ENCODE data around the gene EFCAB14.
"Not testable (repeated sequence)": the region's sequence is repeated elsewhere in the genome, so short reads cannot be mapped to it uniquely, and the experiment has no call there.

The EFCAB14 gene

DNA sequence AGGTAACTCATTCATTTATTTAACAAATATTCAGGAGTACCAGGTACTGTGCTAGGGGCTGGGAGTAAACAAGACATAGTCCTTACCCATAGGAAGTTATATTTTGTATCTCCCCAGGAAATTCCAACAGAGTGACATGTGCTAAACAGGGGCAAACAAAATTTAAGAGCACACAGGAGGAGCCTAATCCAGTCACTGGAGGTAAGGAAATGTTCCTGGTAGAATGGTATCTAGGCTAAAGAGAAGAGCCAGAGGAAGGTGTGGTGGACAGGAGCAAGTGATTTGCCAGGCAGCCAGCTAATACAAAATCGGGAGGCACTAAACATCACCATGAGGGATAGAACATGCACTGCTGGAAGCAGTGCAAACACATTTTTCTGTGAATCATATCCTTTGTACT is 36.9 kb downstream of the EFCAB14 start:
- DNase-seq = no peak

DNA sequence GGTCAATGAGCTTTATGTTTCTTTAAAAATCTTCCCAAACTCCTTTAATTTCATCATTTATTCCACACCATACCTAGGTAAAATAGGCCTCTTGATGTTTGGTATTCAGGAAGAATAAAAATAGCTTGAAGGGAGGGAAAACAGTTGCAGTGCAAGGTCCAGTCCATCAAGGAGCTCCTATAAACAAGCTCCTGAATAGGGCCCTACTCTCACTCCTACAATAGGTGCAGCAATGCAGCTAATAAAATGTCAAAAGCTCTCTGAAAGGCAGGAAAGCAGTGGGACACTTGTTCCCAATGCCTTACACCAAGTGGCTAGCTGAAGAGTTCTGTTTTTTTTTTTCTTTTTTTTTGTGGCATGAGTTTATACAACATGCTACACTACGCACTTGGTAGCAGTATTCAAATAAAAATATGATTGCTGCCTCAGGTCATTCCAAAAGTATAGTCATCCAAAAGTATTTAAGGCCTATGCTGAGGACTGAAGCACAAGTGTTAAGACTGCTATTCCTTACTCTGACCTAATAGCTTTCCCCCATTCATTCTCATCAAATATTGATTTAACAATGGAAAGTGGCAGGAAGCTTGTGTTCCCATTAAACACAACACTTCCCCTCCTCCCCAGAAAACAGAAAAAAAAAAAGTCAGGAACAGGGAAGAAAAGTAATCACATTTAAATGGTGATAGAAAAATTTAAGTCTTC is 37.4 kb downstream of the EFCAB14 start:
- no peak for DNase-seq

DNA sequence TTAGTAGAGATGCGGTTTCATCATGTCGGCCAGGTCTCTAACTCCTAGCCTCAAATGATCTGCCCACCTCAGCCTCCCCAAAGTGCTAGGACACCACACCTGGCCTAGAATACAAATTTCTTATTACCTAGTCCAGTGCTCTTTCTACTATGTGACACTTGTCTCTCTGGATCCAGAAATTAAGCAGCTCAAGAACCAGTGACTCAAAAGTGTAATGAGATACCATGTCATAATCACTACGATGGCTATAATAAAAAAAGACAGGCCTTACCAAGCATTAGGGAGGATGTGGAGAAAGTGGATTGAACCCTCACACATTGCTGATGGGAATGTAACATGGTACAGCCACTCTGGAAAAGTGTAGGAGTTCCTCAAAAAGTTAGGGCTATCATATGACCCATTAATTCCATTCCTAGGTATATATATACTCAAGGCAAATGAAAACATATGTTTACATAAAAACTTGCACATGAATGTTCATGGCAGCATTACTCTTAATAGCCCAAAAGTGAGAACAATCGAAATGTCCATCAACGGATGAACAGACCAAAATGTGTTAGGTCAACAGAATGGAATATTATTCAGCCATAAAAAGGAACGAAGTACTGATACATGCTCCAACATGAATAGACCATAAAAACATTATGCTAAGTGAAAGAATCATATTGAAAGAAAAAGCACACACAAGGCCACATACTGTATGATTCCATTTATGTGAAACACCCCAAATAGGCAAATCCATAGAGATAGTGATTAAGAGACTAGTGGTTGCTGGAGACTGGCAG is 38.9 kb downstream of the EFCAB14 start:
- no peak for DNase-seq

DNA sequence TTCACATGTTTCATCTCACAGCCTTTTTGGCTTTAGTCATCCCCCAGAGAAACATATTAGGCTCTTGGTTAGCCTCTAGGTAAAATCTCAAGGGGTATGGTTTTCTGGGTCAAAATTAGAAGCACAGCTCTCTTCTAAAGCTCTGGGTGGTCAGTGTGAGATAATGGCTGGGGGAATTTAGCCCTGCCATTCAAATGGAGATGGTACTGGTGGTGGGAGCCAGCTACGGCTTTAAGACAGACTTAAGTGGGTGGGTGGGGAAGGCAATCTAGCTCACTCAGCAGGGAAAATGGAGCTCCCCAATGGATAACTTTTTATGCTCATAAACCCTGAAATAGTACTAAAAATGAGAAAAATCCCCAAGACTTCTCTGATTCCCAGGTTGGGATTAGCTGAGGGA is 41.6 kb downstream of the EFCAB14 start:
- DNase-seq = no peak

DNA sequence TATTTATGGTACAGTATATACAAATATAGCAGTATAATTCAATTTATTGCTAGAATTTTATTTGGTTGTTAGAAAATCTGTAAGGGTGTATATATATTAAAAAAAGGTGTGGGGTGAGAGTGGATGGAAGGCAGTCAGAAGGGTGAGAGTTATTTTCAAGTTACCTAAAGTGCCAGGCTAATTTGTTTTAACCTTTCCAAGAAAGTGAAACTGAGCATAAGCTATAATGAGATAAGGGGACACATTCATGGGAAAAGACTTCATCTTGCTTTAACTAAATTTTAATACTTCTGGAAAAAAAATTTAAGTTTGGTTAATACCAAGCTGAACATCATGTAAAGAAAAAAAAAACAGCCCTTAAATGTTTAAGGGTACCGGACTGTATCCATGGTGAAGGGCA is 42.4 kb downstream of the EFCAB14 start:
- no peak for DNase-seq

DNA sequence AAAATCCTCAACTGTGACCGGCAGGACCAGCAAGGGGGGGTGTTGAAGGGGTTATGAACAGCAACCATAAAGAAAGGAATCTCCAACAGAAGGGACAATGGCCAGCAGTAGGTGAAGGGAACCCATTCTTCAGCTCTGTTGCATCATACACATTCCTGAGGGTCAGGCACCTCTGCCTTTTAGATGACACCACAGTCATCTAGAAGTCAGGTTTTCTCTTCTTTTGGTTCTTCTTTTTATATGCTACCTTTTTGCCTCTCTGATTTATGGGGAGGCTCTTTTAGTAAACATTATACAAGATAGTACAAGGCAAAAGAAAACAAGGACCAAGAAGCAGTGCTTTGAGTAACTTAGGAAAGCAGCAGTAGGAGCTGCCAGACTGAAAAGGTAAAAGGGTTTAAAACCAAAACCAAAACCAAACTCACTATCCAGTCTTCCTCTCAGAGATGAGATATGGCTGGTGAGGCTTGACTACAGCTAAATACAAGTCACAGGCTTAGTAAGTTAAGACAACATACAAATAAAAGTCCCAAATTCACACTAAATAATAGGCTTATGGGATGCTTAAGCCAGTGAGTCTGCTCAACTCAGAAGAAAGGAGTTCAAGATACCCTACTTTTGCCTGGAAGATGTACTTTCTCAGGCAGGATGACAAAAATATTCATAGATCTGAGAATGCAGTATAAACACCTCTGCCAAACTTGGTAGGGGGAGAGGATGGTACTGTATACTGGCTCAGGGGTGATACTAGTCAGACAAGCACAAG is 43.2 kb downstream of the EFCAB14 start:
- DNase-seq = no peak

DNA sequence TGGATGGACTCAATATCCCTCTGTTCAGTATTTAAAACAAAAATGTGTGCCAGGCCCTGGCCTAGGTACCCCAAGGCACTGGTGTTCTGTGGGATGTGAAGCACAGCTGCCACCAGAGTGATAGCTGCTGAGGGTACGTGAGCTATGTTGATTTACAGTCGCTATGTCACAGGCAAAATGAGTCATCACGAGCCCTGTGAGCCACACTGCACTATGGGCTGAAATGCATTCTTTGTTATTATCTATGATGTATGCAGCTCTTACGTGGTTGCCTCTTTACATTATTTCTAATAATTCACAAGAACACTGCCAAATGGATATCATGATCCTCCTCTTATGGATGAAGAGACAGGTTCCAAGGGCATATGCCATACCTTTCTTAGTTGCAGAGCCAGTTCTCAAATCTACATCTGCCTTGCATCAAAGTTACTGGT is 45.1 kb downstream of the EFCAB14 start:
- no peak for DNase-seq

DNA sequence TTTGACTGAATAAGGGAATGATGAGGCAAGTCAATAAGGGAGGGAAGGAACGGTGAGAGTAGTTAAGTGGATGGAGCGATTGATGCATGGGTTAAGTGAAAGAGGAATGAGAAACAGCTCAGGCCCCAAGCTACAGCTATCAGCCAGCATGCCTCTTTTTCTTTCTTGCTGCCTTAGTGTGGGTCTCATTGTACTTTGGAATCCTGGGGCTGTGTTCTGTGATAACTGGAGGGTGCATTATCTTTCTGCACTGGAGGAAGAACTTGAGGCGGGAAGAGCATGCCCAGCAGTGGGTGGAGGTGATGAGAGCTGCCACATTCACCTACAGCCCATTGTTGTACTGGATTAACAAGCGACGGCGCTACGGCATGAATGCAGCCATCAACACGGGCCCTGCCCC is 46.2 kb downstream of the EFCAB14 start:
- no peak for DNase-seq

DNA sequence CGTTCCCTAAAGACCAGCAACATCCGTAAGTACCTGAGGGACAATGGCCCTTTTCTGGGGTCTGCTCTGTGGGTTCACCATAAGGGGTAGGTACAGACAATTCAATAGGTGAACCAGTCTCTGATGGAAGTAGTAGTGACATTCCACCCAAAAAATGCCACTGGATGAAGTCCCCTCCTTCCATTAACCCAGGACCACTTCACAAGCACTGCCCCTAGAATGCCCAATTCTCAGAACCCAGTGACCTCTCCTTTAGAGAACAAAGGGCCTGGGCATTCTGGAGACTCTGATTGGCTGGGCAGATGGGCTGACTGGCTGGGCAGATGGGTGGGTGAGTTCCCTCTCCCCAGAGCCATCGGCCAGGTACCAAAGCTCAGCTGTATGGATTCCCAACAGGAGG is 47.4 kb downstream of the EFCAB14 start, which contains the start of gene TEX38:
TSS of gene TEX38 (plus strand) at position 301 of the 400 bp plus-strand sequence. CDS start at position 382, 81 bp downstream.
- no peak for DNase-seq

DNA sequence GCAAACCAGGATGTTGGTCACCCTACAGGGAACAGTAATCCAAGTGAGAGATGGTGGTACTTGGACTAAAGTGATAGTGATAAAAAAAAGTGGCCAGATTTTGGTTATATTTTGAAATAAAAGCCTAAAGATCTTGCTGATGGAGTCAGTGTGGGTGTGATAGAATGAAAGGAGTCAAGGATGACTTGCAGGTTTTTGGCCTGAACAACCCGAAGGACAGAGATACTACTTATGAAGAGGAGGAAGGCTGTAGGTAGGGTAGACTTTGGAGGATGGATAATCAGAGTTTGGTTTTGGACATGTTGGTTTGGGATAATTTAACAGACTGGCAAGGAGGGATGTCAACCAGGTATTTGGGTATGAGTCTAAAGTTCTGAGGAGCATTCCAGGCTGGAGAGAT is 48.8 kb downstream of the EFCAB14 start:
- DNase-seq = no peak

DNA sequence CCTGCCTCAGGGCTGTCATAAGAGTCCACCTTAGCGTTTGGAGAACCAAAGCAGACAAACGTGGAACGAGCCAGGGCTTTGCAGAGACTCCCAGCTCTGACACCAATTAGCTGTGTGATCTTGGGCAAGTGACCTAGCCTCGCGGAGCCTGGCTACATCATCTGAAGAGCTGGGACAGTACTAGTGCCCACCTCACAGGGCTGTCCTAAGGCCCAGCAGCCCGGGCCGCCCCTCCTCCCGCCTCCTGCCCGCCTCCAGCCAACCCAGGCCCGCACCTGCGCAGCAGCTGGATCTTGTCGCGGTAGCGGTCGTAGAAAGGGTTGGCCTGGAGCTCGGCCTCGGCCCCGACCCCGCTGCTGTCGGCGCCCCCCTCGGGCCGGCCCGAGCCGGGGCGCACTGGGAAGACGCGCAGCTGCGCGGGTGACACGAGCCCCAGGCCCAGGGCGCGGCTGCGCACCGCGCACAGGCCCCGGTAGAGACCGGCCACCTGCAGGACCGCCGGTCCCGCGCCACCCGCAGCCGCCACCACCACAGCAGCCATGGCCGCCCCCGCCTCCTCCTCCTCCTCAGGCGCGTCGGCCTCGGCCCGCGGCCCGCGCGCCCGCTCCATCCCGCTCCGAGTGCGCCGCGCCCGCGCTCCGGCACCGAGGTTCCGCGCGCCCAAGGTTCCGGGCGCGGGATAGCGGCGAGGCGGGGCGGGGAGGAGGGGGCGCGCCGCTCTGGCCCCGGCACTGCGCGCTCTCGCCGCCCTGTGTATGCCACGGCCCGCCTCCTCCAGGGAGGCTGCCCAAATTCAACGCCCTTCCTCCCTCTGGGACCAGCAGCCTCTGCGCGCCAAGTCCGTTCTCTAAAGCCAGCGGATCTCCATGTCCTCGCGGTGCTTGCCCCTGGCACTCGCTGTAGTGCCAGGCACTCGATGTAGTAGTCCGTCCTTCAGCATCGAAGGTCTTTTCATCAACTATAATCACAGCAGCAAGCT is 50.8 kb downstream of the EFCAB14 start, which contains the start of gene ATPAF1:
TSS of gene ATPAF1 (minus strand) at position 583 of the 979 bp plus-strand sequence. CDS start at position 541, 42 bp downstream.
- peak; percentile 38 for DNase-seq

DNA sequence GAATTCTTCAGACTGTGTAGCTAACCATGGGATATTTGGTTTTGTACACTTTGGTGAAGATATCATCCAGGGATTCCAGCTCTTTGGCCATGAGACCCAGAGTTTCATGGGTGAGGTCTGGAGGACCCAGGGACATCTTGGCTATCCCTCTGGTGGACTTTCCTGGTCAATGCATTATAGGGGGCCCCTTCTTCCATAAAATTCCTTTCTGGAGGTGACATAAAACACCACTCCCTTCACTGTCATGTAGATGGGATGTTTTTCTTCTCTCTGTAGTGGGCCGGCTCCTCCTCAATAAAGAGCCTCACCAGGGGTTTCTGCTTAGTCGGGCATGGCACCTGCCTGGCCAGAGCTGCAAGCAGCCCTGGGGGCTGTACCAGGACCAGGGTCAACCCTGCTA is 52.9 kb downstream of the EFCAB14 start:
- DNase-seq = no peak

DNA sequence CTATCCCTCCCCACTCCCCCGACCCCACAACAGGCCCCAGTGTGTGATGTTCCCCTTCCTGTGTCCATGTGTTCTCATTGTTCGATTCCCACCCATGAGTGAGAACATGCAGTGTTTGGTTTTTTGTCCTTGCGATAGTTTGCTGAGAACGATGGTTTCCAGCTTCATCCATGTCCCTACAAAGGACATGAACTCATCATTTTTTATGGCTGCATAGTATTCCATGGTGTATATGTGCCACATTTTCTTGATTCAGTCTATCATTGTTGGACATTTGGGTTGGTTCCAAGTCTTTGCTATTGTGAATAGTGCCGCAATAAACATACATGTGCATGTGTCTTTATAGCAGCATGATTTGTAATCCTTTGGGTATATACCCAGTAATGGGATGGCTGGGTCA is 56.0 kb downstream of the EFCAB14 start:
- not testable (repeated sequence) for DNase-seq

DNA sequence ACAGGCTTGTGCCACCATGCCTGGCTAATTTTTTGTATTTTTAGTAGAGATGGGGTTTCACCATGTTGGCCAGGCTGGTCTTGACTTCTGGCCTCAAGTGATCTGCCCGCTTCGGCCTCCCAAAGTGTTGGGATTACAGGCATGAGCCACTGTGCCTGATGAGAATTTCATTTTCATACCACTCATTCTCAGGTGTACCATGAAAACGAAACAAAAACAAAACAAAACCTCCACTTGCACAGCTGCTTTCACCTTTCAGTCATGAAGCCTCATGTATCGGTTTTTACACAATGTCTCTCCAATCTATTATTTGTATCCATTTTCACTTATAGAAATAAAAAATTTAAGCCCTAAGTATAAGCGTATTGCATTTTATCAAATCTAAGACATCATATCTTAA is 58.8 kb downstream of the EFCAB14 start:
- DNase-seq = not testable (repeated sequence)

DNA sequence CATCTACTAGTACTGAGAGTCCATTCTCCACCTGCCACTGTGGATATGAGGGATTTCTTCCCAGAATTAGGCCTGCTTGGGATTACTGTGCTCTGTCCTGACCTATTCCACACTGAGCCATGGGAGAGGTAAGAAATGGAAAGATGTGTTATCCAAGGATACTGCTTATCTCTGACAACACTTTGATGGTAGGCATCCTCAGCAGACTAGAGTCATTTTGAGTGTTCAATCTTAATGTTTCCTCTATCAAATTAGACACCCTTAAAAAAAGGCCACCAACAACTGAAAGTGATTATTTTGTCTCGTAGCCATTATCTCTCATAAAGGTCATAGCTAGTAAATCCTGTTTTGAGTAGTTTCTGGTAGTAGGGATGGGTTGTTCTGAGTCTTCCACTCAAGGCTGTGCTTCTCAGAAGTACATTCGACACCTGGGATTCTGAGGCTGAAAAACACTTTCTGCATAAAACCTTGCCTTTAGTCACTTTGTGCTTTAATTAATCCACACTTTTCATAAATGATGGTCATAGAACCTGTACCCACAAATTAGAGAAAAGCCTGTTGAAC is 59.5 kb downstream of the EFCAB14 start:
- no peak for DNase-seq

DNA sequence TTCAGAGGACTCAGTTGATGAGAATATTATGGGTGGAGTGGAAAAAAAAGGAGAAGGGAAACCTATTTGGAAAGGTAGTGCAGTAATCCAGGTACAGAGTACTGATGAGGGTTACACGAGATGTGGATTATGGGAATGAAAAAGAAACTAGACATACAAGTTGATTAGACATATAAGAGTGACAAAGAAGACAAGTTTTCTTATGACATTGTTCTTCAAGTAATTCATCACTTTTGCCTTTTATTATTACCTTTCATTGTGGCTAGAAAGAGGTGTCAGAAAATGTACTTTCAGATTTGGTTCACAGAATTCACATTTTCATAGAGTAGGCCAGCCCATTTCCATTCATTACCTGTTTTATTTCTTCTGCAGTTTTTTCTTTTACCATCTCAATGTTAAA is 61.1 kb downstream of the EFCAB14 start:
- no peak for DNase-seq

DNA sequence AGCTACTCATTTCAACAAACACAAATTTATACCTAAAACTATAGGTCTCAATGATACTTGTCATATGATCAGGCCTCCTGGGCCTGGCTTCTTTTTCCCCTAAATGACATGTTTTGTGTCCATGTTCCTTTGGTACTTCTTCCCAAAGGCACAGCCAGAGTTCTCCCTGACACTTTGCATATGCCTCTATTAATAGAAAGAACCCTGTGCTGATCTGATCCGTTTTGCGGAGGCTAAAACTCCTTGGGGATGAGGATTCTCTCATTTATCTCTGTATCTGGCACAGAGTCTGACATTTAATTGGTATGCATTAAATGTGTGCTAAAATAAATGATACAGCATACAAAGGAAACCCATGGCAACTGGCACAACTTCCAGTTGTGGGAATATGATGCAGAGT is 62.3 kb downstream of the EFCAB14 start:
- DNase-seq = no peak

DNA sequence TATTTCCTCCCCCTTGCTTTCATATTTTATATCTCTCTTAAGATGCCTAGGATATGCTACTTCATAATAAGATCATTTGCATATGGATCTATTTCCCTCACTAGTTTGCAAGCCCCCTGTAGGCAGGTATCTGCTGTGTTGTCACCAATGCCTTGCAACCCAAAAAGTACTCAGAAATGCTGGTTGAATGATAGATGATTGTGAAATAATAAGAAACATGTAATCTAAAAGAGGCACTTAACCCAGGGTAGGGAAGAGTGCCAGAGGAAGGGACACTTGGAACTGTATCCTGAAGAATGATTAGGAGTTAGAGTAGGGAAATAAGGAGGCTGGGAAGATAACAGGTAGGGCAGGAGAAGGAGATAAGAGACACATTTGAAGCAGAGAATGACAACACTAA is 63.1 kb downstream of the EFCAB14 start:
- no peak for DNase-seq

DNA sequence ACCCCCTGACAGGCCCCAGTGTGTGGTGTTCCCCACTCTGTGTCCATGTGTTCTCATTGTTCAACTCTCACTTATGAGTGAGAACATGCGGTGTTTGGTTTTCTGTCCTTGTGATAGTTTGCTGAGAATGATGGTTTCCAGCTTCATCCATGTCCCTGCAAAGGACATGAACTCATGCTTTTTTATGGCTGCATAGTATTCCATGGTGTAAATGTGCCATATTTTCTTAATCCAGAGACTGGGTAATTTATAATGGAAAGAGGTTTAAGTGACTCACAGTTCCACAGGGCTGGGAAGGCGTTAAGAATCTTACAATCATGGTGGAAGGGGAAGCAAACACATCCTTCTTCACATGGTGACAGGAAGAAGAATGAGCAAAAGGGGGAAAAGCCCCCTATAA is 64.2 kb downstream of the EFCAB14 start:
- not testable (repeated sequence) for DNase-seq

DNA sequence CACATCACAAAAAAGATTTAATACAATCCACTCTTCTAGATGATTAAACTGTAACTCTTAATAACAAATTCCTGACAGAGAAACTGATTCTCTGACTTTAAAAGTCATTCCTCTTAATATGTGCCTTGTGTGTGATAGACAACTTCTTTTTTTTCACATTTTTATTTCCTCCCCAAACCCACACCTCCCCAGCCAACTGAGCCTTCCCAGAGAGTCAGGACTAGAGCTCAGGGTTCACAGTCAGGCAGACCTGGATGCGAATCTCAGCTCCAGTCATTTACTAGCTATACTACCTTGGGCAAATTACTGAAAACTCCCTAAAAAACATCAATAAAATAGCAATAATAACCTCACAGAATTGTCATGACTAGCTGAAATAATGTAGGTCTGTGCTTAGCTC is 64.9 kb downstream of the EFCAB14 start:
- no peak for DNase-seq

DNA sequence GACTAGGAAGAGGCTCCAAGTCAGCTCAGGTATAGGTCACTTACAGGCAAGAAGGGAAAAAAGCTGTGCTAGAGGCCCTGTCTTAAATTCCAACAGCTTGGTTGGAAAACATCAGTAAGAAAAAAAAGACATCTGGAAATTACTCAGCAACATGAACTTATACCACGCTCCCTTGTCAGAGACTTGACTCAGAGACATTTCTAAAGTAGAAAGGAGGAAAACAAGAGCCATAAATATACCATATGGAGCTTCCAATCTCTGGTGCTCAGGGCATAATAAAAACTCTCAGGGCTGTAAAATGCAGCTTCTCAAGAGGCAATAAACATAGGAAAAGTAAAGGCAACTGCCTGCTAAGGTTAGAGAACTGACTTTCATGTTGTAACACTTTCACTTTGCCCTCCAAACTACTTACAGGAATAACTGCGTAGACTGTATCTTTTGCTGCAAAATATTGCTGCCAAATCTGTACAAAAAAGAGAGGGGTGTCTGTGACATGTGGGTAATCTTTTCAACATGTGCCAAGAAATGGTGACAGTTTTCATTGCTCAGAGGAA is 65.4 kb downstream of the EFCAB14 start:
- DNase-seq = no peak

Data from activated gamma-delta T cell treated with Interleukin-2 at 50 U/mL for 16 hours (primary cell).